ENCODE data around the gene GLYATL1. TPM values are rescaled to one million over a fixed set of nuclear protein-coding genes. Genes with fewer than 3 reads are reported as not detected.

The GLYATL1 gene, protein sequence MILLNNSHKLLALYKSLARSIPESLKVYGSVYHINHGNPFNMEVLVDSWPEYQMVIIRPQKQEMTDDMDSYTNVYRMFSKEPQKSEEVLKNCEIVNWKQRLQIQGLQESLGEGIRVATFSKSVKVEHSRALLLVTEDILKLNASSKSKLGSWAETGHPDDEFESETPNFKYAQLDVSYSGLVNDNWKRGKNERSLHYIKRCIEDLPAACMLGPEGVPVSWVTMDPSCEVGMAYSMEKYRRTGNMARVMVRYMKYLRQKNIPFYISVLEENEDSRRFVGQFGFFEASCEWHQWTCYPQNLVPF
- 34.1 and 46.7 TPM in 2 replicates for total RNA-seq
- polyA plus RNA-seq, result 2.6 and 6.9 TPM in 2 replicates

DNA sequence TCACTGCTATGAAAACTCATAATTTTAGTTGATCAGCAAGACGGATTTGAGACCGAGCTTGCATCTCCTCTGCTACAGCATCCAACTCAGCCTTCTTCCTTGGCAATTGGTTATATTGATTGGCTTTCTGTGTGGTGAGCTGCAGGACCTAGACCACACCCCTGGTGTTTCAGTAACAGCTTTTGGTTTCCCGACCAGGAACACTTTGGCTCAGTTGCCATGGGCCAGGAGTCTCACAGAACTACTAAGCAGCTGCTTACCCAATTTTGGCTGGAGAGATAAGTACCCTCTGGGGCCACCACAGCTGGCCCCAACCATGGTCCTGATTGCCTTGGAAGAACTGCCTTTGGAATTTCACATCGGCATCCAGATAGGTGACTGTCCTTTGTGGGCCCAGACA is at the start of gene GLYATL1:
TSS of gene GLYATL1 (plus strand) at position 212 of the 400 bp plus-strand sequence. CDS start 7,600 bp downstream, outside the sequence.
- 76% methylated on average over 4 of the region's 4 CpGs for whole genome bisulfite sequencing (ENCODE audit: low lambda C conversion rate, missing lambda C conversion rate)
- no peaks in the 10 kb centered on the region for H3K4me1 ChIP-seq (ENCODE audit: insufficient read depth)
- no peak within 1 kb of the TSS for H3K4me3 ChIP-seq
- no peak within 1 kb of the TSS for H3K4me2 ChIP-seq
- TF ChIP-seq, protein P1, sequence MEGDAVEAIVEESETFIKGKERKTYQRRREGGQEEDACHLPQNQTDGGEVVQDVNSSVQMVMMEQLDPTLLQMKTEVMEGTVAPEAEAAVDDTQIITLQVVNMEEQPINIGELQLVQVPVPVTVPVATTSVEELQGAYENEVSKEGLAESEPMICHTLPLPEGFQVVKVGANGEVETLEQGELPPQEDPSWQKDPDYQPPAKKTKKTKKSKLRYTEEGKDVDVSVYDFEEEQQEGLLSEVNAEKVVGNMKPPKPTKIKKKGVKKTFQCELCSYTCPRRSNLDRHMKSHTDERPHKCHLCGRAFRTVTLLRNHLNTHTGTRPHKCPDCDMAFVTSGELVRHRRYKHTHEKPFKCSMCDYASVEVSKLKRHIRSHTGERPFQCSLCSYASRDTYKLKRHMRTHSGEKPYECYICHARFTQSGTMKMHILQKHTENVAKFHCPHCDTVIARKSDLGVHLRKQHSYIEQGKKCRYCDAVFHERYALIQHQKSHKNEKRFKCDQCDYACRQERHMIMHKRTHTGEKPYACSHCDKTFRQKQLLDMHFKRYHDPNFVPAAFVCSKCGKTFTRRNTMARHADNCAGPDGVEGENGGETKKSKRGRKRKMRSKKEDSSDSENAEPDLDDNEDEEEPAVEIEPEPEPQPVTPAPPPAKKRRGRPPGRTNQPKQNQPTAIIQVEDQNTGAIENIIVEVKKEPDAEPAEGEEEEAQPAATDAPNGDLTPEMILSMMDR (IDR thresholded peaks at IDR 0.05; ENCODE audit: poor library complexity), result no peak
- no peak for TF ChIP-seq EZH2phosphoT487 (IDR thresholded peaks at IDR 0.05; ENCODE audit: low read depth, severe bottlenecking, unreplicated experiment)
- no peak for TF ChIP-seq EZH2 (IDR thresholded peaks at IDR 0.05; ENCODE audit: borderline replicate concordance)
- no peaks in the 10 kb centered on the region for H4K20me1 ChIP-seq (ENCODE audit: insufficient read depth, poor library complexity, severe bottlenecking)
- no peaks in the 10 kb centered on the region for H3K79me2 ChIP-seq
- no peaks in the 10 kb centered on the region for H3K36me3 ChIP-seq (replicated peaks; ENCODE audit: insufficient read depth, low read depth)
- DNase-seq (ENCODE audit: low spot score), result no peak
- H3K9me2 ChIP-seq (replicated peaks; ENCODE audit: insufficient read depth), result no peaks in the 10 kb centered on the region
- H3K9me3 ChIP-seq (ENCODE audit: low read depth), result no peaks in the 10 kb centered on the region
- no peak within 1 kb of the TSS for H3K27ac ChIP-seq
- no peak within 1 kb of the TSS for H2AFZ ChIP-seq
- H3K27me3 ChIP-seq, result no peaks in the 10 kb centered on the region

DNA sequence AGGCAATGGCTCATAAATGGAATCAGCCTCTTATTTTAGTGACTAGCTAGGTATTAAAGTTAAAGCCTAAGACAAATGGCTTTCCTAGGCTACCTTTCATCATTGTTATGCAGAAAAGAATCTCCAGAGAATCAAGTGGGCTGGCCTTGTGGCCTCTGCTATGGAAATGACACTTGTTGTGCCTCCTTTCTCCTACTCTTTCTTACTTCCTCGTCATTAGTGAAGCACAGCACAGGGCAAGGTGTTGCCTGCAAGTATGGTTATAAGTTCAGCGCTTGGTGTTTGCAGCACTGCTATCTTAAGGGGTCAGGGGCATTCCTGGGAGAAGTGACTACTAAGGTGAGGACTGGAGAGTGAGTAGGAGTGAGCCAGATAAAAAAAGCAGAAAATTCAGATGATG is 45.4 kb upstream of the GLYATL1 start:
- TF ChIP-seq EZH2phosphoT487 (IDR thresholded peaks at IDR 0.05; ENCODE audit: low read depth, severe bottlenecking, unreplicated experiment), result no peak
- TF ChIP-seq EZH2 (IDR thresholded peaks at IDR 0.05; ENCODE audit: borderline replicate concordance), result no peak
- TF ChIP-seq, protein P1 (IDR thresholded peaks at IDR 0.05; ENCODE audit: poor library complexity), result no peak
- Histone ChIP-seq H3K27me3 (no peaks in the 10 kb centered on the region), H3K79me2 (no peaks in the 10 kb centered on the region), H3K9me3 (ENCODE audit: low read depth) (no peaks in the 10 kb centered on the region), H3K36me3 (replicated peaks; ENCODE audit: insufficient read depth, low read depth) (no peaks in the 10 kb centered on the region), H2AFZ (no peak overlapping the region), H3K9me2 (replicated peaks; ENCODE audit: insufficient read depth) (no peaks in the 10 kb centered on the region), H3K4me1 (ENCODE audit: insufficient read depth) (no peaks in the 10 kb centered on the region), H3K4me2 (no peak overlapping the region), H3K4me3 (no peak overlapping the region), H3K27ac (no peak overlapping the region), H4K20me1 (ENCODE audit: insufficient read depth, poor library complexity, severe bottlenecking) (no peaks in the 10 kb centered on the region)
- WGBS (ENCODE audit: low lambda C conversion rate, missing lambda C conversion rate), result 69% methylated on average over 2 of the region's 2 CpGs
- no peak for DNase-seq (ENCODE audit: low spot score)

DNA sequence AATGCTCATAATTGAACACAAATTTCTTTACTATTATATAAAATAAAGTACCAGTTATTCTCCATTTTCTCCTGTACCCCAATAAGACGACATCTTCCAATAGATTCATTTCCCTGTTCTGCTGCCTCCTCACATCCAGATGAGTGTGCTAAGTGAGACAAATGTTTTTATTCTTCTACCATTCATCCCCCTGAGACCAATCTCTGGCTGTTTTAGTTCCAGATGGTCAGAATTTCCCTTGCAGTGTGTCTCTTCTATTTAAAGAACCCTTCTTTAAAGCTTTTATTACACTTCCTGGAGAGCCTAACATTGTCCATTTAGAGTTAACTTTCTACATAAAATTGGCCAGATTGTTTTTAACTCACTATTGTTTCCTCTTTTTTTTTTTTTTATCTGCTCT is 41.2 kb upstream of the GLYATL1 start:
- Histone ChIP-seq H2AFZ (no peak overlapping the region), H3K4me2 (no peak overlapping the region), H3K9me2 (replicated peaks; ENCODE audit: insufficient read depth) (no peaks in the 10 kb centered on the region), H3K4me1 (ENCODE audit: insufficient read depth) (no peaks in the 10 kb centered on the region), H4K20me1 (ENCODE audit: insufficient read depth, poor library complexity, severe bottlenecking) (no peaks in the 10 kb centered on the region), H3K79me2 (peaks cover 2% of the 10 kb centered on the region), H3K36me3 (replicated peaks; ENCODE audit: insufficient read depth, low read depth) (no peaks in the 10 kb centered on the region), H3K27ac (no peak overlapping the region), H3K27me3 (no peaks in the 10 kb centered on the region), H3K9me3 (ENCODE audit: low read depth) (no peaks in the 10 kb centered on the region), H3K4me3 (no peak overlapping the region)
- TF ChIP-seq, protein P1 (IDR thresholded peaks at IDR 0.05; ENCODE audit: poor library complexity), result no peak
- no peak for TF ChIP-seq EZH2 (IDR thresholded peaks at IDR 0.05; ENCODE audit: borderline replicate concordance)
- no peak for TF ChIP-seq EZH2phosphoT487 (IDR thresholded peaks at IDR 0.05; ENCODE audit: low read depth, severe bottlenecking, unreplicated experiment)
- no peak for DNase-seq (ENCODE audit: low spot score)
- 80% methylated on average over 1 of the region's 1 CpG for WGBS (ENCODE audit: low lambda C conversion rate, missing lambda C conversion rate)
